HG03571 (cell line): ENCODE measurements around the gene NPPC.
"Not testable (repeated sequence)": the region's sequence is repeated elsewhere in the genome, so short reads cannot be mapped to it uniquely, and the experiment has no call there.

ENCODE experiments used
- ATAC-seq: cut with Tn5 transposase; IDR thresholded peaks from one replicate; pipeline ENCODE4 v1.9.1; 2021; ENCODE audit not compliant: unreplicated experiment

NPPC gene

GRCh38 chr2:231922311-231923009 lies 3.7 kb downstream of the NPPC start:
- no peak for ATAC-seq

- no peak for ATAC-seq
These were observed 5.4 kb downstream of the NPPC start for GRCh38 chr2:231920795-231921194.

GRCh38 chr2:231920366-231920765 lies 5.8 kb downstream of the NPPC start:
- ATAC-seq: no peak

- no peak for ATAC-seq
These were observed 6.7 kb downstream of the NPPC start for GRCh38 chr2:231919341-231920035.

GRCh38 chr2:231918501-231919330 lies 7.5 kb downstream of the NPPC start:
- ATAC-seq: no peak

- ATAC-seq: no peak
These were observed 8.7 kb downstream of the NPPC start for GRCh38 chr2:231917280-231918066.

- ATAC-seq: no peak
These were observed 12.0 kb downstream of the NPPC start for GRCh38 chr2:231914077-231914690.

GRCh38 chr2:231911381-231911780 lies 14.8 kb downstream of the NPPC start:
- ATAC-seq: no peak

- ATAC-seq: no peak
These were observed 15.4 kb downstream of the NPPC start for GRCh38 chr2:231910771-231911170.

- ATAC-seq: not testable (repeated sequence)
These were observed 16.0 kb downstream of the NPPC start for GRCh38 chr2:231910161-231910560.

- ATAC-seq: no peak
These were observed 16.6 kb downstream of the NPPC start for GRCh38 chr2:231909631-231910030.

- ATAC-seq: no peak
These were observed 17.6 kb downstream of the NPPC start for GRCh38 chr2:231908584-231908983.

GRCh38 chr2:231907765-231908164 lies 18.4 kb downstream of the NPPC start:
- ATAC-seq: no peak

GRCh38 chr2:231905026-231905425 lies 21.2 kb downstream of the NPPC start:
- ATAC-seq: no peak

- no peak for ATAC-seq
These were observed 22.0 kb downstream of the NPPC start for GRCh38 chr2:231904161-231904611.

GRCh38 chr2:231902598-231902997 lies 23.6 kb downstream of the NPPC start:
- no peak for ATAC-seq

- no peak for ATAC-seq
These were observed 25.2 kb downstream of the NPPC start for GRCh38 chr2:231900972-231901371.

GRCh38 chr2:231900486-231900942 lies 25.7 kb downstream of the NPPC start:
- no peak for ATAC-seq

- no peak for ATAC-seq
These were observed 31.4 kb downstream of the NPPC start for GRCh38 chr2:231894566-231895380.
